GM19240 (cell line): ENCODE measurements around the gene NHLH1.
A peak's percentile ranks its signal among the peaks of the same experiment; 100 is the strongest.

Experiments
- DNase-seq: peaks from one replicate; pipeline ENCODE4 v3.0.0; 2011; ENCODE audit warnings: low spot score; ENCODE audit not compliant: insufficient read length

NHLH1 gene

DNA sequence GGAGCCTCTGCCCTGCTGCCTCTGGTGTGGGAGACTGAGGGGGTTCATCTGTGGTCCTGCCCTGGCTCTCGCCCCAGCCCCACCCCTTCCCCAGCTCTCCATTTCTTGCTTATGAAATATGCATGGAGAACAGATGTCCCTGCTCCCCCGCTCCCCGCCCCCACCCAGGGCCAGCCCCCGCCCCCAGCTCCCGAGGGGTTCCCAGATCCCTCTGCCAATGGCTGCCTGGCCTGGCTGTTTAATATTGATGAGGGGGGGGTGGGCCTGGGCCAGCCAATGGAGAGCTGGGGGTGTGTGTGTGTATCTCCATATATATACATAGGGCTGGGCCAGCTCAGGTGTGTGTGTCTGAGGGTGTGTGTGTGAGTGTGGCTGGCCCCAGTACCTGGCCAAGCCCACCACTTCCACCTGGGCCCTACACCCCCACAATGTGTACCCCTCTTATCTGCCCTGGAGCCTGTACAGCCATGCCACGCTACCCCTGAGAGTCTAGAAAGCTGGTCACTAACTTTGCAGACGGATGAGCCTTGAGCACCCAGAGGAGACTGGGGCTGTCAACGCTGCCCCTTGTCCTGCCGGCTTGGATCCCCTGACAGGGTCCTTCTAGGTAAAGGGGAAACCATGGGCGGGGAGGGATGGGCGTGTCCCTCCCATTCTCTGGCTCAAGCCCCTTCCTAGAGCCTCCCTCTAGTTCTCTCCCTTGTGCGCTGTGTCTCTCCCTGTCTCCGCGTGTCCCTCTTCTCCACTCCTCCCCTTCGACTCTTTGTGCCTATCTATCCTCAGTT, at the start of gene NHLH1:
NHLH1 (plus strand) TSS at position 341 of the 785 bp plus-strand sequence. CDS start 3,661 bp downstream, outside the sequence.
- DNase-seq: no peak

- DNase-seq: no peak
These were observed 44.0 kb upstream of the NHLH1 start for GRCh38 chr1:160322831-160323230.

DNA sequence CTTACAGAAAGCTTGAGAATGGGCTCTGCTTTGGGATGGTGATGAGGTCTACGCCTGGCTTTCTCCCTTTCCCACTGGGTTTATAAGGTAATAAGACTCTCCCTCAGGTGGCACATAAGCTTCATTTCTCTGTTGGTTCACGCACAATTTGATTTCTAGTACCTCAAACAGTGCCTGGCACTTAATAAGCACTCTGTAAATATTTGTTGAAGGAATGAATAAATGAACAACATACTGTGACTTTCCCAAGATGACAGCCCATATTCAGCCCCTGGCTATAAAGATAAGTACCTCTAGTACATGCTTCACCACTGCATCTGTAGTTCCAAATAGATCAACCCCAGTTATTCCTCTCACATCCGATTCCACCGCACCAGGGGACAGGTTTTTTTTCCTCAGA, 41.6 kb upstream of the NHLH1 start:
- DNase-seq: no peak

DNA sequence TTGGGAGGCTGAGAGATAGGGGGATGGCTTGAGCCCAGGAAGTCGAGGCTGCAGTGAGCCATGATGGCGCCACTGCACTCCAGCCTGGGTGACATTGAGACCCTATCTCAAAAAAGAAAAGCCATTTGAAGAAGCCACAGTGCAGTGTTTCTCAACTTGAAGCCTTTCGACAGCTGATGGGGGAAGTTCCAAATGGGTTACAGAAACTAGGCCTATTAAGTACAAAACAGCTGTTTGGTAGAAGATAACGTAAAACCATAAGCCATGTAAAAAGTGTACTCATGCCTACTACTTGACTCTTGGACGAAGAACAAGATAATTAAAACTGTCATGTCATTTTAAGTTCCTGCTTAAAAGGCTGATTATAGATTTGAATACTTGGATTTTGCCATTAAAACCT, 40.5 kb upstream of the NHLH1 start:
- DNase-seq: no peak

DNA sequence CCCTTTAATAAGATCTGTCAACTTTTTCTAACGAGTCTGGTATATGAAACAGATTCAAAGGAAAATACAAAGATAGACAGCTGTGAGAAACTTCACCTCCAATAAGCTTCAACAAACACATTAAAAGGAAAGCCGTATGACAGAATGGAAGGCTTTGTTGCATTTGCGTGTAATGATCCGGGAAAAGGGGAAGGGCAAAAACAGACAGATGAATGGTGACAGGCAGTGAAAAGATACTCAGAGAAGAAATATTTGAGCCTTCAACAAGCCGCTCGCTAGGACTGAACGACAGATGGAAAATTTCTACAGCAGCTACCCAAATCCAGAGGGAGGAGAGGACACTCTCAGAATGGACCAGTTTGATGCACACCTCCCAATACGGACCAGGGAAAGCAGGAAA, 38.7 kb upstream of the NHLH1 start:
- no peak for DNase-seq

DNA sequence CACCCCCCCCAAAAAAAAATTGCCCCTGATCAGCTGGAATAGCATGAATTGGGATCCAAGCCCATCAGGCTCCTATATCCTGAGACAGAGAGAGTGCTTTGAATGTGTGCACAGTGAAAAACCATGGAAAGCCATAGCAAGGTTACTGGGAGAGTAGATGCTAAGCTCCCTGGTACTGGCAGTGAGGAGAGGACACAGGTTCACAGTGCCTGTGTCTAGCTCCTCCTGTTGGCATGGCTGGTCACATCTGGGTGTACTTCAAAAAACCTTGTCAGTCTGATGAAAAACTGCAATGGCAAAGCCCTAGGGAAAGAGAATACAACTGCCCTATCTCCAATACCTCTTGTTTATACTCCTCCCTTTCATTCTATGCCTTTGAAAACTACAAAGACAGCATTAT, 36.8 kb upstream of the NHLH1 start:
- DNase-seq: no peak

DNA sequence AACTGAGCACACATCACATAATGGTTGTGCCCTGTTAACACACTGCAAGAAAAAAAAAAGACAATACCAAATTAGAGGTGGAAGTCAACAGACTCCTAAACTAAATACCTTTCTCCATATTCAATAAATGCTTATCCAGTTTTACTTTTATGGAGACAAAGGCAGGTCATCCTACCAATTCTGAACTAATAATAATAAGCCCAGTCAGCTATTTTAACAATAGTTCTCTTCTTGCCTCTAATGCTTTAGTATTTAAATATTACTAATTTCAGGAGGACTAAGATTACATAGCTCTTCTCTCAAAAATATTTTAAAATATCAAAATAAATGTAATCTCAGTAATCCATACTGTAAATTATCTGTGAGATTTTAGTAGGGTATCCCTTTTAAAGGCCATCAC, 34.4 kb upstream of the NHLH1 start:
- DNase-seq: no peak

DNA sequence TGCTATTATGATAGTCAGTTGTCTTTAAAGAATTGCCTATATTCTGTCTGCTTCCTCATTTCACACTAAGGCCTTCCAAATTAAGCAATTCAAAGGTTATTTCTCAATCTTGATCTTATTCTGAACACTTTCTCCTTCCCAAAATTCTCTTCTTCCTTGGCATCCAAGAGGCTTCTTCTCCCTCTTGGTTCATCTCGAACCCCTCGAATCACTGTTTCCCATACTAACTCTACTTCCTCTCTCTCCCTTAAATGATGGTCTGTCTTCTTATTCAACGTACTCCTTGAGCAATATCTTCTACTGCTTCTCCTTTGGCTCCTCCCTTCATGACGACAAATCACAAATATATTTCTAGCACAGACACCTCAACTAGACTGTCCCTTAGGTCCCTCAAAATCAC, 28.3 kb upstream of the NHLH1 start:
- DNase-seq: no peak

- no peak for DNase-seq
These were observed 26.7 kb upstream of the NHLH1 start for GRCh38 chr1:160340146-160340545.

GRCh38 chr1:160340866-160341265, 26.0 kb upstream of the NHLH1 start:
- DNase-seq: no peak

GRCh38 chr1:160342526-160342925, 24.3 kb upstream of the NHLH1 start:
- DNase-seq: no peak

DNA sequence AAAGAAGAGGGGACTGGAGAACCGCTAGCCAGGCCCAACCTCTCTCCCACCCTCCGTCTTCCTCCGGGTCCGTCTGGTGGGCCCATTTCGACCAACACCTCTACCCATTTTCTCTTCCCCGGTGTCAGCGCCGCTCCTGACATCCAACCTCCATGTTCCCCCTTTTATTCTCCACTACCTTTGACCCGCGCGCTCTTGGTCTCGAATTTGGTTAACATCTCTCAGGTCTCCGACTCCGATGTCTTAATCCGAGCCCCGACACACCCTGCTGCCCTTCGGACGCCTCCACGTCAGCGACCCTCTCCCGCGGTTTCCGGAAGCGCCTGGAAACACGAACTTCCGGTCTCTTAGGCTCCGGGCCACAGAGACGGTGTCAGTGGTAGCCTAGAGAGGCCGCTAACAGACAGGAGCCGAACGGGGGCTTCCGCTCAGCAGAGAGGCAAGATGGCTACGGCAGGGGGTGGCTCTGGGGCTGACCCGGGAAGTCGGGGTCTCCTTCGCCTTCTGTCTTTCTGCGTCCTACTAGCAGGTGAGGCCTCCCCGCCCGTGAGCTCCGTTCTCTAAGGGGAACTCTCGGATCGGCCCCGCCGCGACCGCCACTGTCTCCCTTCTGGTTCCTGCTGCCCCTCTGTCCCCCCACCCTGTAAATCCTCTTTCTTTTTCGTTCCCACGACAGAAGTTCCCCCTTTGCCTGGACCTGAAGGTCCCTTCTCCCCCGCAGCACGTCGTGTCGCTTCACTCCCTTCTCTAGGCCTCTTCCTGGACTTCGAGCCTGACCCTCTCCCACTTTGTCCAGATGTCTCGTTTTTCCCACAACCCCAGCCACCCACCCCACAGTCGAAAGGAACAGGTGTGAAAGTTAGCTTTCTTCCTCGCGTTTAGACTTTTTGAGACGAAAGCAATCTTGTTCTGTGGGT, 23.7 kb upstream of the NHLH1 start, which contains the start of the genes COPA and NCSTN:
COPA (minus strand) TSS at position 298 of the 917 bp plus-strand sequence; CDS start at position 218, 80 bp downstream.
NCSTN (plus strand) TSS at position 431 of the 917 bp plus-strand sequence; CDS start at position 445, 14 bp downstream.
- DNase-seq: peak; percentile 80

DNA sequence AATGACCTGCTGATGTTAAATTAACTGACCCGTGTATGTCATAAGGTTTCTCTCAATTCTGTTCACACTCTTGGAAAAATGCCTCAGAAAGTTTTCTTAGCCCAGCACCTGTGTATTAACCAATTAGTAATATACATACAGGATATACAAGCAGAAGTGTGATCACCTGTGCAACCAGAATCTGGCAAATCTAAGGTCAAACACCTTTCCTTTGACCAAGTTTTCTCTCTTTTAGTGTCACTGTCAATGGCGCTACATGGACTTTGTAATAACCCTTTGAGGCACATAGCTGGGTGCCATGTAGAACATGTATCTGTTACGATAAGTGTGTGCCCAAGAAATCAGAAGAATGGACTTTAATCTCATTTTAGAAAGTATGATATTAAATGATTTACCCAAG, 22.6 kb upstream of the NHLH1 start:
- no peak for DNase-seq

- no peak for DNase-seq
These were observed 21.9 kb upstream of the NHLH1 start for GRCh38 chr1:160344936-160345335.

- no peak for DNase-seq
These were observed 20.4 kb upstream of the NHLH1 start for GRCh38 chr1:160346463-160346862.

DNA sequence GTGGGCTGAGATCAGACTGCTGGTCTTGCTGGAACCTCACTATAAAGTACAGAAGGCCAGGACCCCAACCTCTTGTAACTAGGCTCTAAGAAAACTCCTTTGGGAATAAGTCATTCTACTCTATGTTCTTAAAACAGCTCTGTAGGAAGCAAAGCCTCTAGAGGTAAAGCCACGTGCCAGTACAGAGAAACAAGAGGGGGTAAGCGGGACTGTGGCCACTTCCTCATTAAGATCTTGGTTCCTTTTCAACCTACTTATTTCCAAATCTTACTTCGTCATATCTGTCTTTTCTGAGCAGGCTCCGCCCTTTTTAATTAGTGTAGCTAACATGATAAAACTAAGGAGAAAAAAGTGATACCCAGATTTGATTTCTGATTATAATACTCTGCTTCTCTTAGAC, 19.9 kb upstream of the NHLH1 start:
- no peak for DNase-seq

- no peak for DNase-seq
These were observed 15.2 kb upstream of the NHLH1 start for GRCh38 chr1:160351629-160352028.

DNA sequence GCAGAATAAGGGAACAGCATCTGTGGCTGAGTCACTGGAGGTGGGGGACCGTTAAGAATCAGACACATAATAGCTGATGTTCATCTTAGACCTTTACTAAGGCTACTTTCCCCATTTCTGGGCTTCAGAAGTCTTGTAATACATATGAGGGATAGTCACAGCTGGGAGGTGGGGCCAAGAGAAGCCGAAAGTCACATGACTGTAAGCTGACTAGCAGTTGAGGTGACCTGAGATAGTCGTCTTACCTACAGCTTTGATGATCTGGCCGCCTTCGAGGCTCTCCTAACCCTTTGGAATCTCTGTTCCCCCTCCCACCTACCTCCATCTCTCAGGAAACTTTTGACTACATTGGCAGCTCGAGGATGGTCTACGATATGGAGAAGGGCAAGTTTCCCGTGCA, 14.3 kb upstream of the NHLH1 start:
- DNase-seq: no peak

- DNase-seq: no peak
These were observed 13.6 kb upstream of the NHLH1 start for GRCh38 chr1:160353223-160353622.

GRCh38 chr1:160354388-160354985, 12.4 kb upstream of the NHLH1 start:
- no peak for DNase-seq

DNA sequence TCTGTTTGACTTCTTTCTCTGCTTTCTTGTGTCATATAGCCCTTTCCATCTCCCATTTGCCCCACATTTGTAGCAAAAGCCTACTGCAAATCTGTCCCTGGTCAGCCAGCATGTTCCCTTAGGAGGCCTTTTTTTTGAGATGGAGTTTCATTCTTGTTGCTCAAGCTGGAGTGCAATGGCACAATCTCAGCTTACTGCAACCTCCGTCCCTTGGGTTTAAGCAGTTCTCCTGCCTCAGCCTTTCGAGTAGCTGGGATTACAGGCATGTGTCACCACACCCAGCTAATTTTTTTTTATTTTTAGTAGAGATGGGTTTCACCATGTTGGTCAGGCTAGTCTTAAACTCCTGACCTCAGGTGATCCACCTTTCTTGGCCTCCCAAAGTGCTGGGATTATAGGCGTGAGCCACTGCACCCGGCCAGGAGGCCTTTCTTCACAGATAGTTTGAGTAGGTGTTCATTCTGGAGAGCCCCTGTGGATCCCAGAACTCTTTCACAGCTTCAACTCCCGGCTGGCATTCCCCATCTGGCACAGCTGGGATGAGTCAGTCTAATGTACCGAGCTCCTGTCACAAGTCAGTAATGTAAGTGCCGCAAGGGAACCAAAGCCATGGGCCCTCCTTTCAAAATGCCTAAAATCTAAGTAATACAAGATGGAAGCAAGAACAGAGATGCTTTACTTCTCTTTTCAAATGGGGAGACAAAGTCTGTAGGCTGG, 9.4 kb upstream of the NHLH1 start:
- no peak for DNase-seq
